GM12891 (cell line): ENCODE measurements around the gene CASP7.

Experiments
- POLR2A ChIP-seq: IDR thresholded peaks from 2 replicates; pipeline ENCODE4 v1.6.1; 2011; ENCODE audit warnings: low read depth, low read length, control low read depth
- POLR2AphosphoS5 ChIP-seq: IDR thresholded peaks from 2 replicates; pipeline ENCODE4 v1.6.1; 2011; ENCODE audit warnings: low read depth, low read length, control low read depth
- TAF1 ChIP-seq: IDR thresholded peaks from 2 replicates; pipeline ENCODE4 v1.6.1; 2011; ENCODE audit warnings: low read depth, low read length, control low read depth

DNA sequence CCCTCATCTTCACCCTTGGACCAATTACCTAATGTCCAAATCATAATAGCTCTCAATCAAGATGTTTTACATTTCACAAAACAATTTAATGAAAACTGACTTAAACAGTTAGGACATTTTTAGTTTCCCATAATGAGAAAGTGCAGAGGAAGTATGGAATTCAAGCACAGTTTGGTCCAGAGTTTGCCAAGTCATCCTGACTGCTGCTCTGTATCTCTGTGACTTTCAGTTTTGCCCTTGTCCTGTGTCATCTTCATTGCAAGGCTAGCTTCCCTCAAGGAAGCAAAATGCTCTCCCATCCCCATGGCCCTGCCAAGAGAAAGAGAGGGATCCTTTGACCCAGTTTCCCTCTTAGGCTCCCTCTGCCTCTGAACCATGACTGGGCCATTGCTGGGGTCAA lies 63.9 kb downstream of the CASP7 start:
- TF ChIP-seq POLR2A (no peak), POLR2AphosphoS5 (no peak), TAF1 (no peak)
